Nephron (organoid): Measurements from ENCODE around the gene CDH11.

Experiments
- H3K27ac Mint-ChIP-seq, 3 experiments: 2 replicates each; pipeline ENCODE4 v1.8.0; 2020; ENCODE audit warnings: mixed read lengths in 3 of 3, mild to moderate bottlenecking in 2 of 3, moderate library complexity in 1 of 3
- H3K27me3 Mint-ChIP-seq: 2 replicates; pipeline ENCODE4 v1.8.0; 2021; ENCODE audit warnings: low read depth, mild to moderate bottlenecking, moderate library complexity, mixed read lengths
- H3K36me3 Mint-ChIP-seq: 2 replicates; pipeline ENCODE4 v1.8.0; 2020; ENCODE audit warnings: low read depth, mixed read lengths
- H3K4me1 Mint-ChIP-seq: 2 replicates; pipeline ENCODE4 v1.8.0; 2020; ENCODE audit warnings: mixed read lengths
- H3K4me3 Mint-ChIP-seq, 3 experiments: 2 replicates each; pipeline ENCODE4 v1.8.0; 2020; ENCODE audit warnings: mild to moderate bottlenecking in 3 of 3, mixed read lengths in 3 of 3, moderate library complexity in 2 of 3
- H3K9me3 Mint-ChIP-seq: 2 replicates; pipeline ENCODE4 v1.8.0; 2020; ENCODE audit warnings: mixed read lengths
- CTCF ChIP-seq, 3 experiments: fragments of 200-600 bp; sonication (generic); IDR thresholded peaks; one replicate each; pipeline ENCODE4 v1.5.0; 2021; ENCODE audit warnings: antibody characterized with exemption in 3 of 3; ENCODE audit not compliant: unreplicated experiment in 3 of 3

The CDH11 gene

GRCh38 chr16:65037556-65037955 lies 84.3 kb downstream of the CDH11 start:
- peak overlapping the region; percentile 36 to 82 (median 44) for H3K27ac Mint-ChIP-seq
- peaks cover 2% of the 10 kb centered on the region for H3K9me3 Mint-ChIP-seq
- no peaks in the 10 kb centered on the region for H3K27me3 Mint-ChIP-seq
- H3K4me3 Mint-ChIP-seq = no peak overlapping the region
- H3K4me1 Mint-ChIP-seq = peaks cover 70% of the 10 kb centered on the region
- peaks cover 71% of the 10 kb centered on the region for H3K36me3 Mint-ChIP-seq
- TF ChIP-seq CTCF (IDR thresholded peaks at IDR 0.05; ENCODE audit: unreplicated experiment in 3 of 3) = no peak

GRCh38 chr16:65034915-65035314 lies 86.9 kb downstream of the CDH11 start:
- TF ChIP-seq CTCF (IDR thresholded peaks at IDR 0.05; ENCODE audit: unreplicated experiment in 3 of 3) = no peak
- no peak overlapping the region for H3K4me3 Mint-ChIP-seq
- peaks cover 78% of the 10 kb centered on the region for H3K4me1 Mint-ChIP-seq
- no peaks in the 10 kb centered on the region for H3K27me3 Mint-ChIP-seq
- no peak overlapping the region for H3K27ac Mint-ChIP-seq
- peaks cover 2% of the 10 kb centered on the region for H3K9me3 Mint-ChIP-seq
- peaks cover 65% of the 10 kb centered on the region for H3K36me3 Mint-ChIP-seq

GRCh38 chr16:65032387-65032786 lies 89.5 kb downstream of the CDH11 start:
- Mint-ChIP-seq H3K27me3 (no peaks in the 10 kb centered on the region), H3K4me1 (peaks cover 83% of the 10 kb centered on the region), H3K4me3 (no peak overlapping the region), H3K9me3 (no peaks in the 10 kb centered on the region), H3K27ac (peak overlapping the region in 2 of 3 experiments; percentile 34 to 80), H3K36me3 (peaks cover 62% of the 10 kb centered on the region)
- no peak for TF ChIP-seq CTCF (IDR thresholded peaks at IDR 0.05; ENCODE audit: unreplicated experiment in 3 of 3)

GRCh38 chr16:65024767-65025178 lies 97.1 kb downstream of the CDH11 start:
- Mint-ChIP-seq H3K9me3 (no peaks in the 10 kb centered on the region), H3K27me3 (no peaks in the 10 kb centered on the region), H3K27ac (peak overlapping the region in 2 of 3 experiments; percentile 52 to 55), H3K36me3 (peaks cover 67% of the 10 kb centered on the region), H3K4me3 (no peak overlapping the region), H3K4me1 (peaks cover 51% of the 10 kb centered on the region)
- TF ChIP-seq CTCF (IDR thresholded peaks at IDR 0.05; ENCODE audit: unreplicated experiment in 3 of 3) = no peak

- Mint-ChIP-seq H3K27me3 (no peaks in the 10 kb centered on the region), H3K36me3 (peaks cover 66% of the 10 kb centered on the region)
Observed at GRCh38 chr16:65023802-65024201, 98.1 kb downstream of the CDH11 start.

More at GRCh38 chr16:65023802-65024201, 98.1 kb downstream of the CDH11 start:
- H3K4me3 Mint-ChIP-seq = no peak overlapping the region
- peak overlapping the region in 2 of 3 experiments; percentile 44 to 52 for H3K27ac Mint-ChIP-seq
- H3K9me3 Mint-ChIP-seq = no peaks in the 10 kb centered on the region
- H3K4me1 Mint-ChIP-seq = peaks cover 43% of the 10 kb centered on the region
- TF ChIP-seq CTCF (IDR thresholded peaks at IDR 0.05; ENCODE audit: unreplicated experiment in 3 of 3) = no peak
